ENCODE data around the gene FOXA3. TPM values are rescaled to one million over a fixed set of nuclear protein-coding genes. Genes with fewer than 3 reads are reported as not detected.

FOXA3 gene
- total RNA-seq, 4 donors from 2014 or later = not detected

DNA sequence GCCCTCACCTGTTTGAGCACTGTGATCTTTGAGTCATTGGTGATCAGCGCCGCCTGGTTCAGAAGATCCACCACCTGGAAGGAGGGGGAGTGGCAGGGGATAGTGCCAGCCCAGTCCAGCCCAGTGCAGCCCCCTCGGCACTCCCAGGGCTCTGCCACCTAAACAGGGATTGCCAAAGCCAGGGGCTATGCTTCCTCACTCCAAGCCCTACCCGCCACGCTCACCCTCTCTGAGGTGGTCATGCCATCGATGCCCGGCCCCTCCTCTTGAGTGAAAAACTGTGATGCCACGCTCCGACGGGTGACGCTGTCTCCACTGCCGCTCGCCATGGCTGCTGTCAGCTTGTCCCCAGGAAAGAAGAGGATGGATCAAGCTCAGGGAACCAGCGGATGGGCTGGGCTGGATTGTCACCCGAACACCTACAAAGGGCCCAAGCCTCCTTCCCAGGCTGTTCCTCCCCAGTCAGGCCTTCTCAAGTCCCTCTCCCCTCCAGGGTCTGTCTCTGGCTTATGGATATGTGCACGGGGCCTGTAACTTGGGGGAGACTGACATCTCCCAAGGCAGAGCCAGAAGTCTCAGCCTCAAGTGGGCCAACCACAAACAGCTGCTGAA is 9.9 kb upstream of the FOXA3 start:
- no peaks in the 10 kb centered on the region for H3K9me3 ChIP-seq
- whole genome bisulfite sequencing = 92% methylated on average over 9 of the region's 16 CpGs
- no peaks in the 10 kb centered on the region for H3K4me1 ChIP-seq
- H3K4me3 ChIP-seq = no peak overlapping the region
- intact Hi-C loops (cut with DNase I) = no loop called here
- TF ChIP-seq POLR2AphosphoS5 (IDR thresholded peaks at IDR 0.05) (no peak), EP300 (IDR thresholded peaks at IDR 0.05) (no peak), POLR2A (IDR thresholded peaks at IDR 0.05; ENCODE audit: low read depth) (no peak)
- TF ChIP-seq, protein P1, sequence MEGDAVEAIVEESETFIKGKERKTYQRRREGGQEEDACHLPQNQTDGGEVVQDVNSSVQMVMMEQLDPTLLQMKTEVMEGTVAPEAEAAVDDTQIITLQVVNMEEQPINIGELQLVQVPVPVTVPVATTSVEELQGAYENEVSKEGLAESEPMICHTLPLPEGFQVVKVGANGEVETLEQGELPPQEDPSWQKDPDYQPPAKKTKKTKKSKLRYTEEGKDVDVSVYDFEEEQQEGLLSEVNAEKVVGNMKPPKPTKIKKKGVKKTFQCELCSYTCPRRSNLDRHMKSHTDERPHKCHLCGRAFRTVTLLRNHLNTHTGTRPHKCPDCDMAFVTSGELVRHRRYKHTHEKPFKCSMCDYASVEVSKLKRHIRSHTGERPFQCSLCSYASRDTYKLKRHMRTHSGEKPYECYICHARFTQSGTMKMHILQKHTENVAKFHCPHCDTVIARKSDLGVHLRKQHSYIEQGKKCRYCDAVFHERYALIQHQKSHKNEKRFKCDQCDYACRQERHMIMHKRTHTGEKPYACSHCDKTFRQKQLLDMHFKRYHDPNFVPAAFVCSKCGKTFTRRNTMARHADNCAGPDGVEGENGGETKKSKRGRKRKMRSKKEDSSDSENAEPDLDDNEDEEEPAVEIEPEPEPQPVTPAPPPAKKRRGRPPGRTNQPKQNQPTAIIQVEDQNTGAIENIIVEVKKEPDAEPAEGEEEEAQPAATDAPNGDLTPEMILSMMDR (IDR thresholded peaks at IDR 0.05) = no peak
- no peak overlapping the region for H3K27ac ChIP-seq (replicated peaks in 1 of 4)
- H3K27me3 ChIP-seq = no peaks in the 10 kb centered on the region
- DNase-seq (ENCODE audit: extremely low spot score) = no peak
- peaks cover 40 to 93% (median 80%) of the 10 kb centered on the region in 4 donors for H3K36me3 ChIP-seq

DNA sequence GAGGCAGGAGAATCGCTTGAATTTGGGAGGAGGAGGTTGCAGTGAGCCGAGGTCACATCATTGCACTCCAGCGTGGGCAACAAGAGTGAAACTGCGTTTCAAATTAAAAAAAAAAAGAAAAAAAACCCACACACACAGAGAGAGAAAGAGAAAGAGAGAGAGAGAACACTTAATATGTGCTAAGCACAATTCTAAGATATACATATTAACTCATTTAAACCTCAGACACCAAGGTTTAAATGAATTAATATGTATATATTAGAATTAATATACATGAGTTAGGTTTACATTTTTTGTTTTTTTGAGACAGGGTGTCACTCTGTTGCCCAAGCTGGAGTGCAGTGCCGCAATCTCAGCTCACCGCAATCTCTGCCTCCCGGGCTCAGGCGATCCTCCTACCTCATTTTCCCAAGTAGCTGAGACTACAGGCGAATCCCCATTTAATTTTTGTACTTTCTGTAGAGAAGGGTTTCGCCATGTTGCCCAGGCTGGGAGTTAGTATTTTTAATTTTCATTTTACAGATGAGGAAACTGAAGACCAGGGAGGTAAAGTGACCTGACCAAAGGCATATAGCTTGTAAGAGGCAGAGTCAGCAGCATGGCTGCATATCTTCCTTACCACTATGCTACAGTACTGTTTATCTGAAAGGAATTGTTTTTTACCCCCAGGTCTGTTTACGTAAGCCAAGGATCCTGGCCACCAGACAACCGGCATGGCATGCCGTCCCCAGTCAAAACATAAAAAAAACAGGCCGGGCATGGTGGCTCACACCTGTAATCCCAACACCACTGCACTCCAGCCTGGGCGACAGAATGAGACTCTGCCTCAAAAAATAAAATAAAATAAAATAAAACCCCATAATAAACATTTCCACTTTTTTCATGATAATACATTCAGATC is 3.5 kb upstream of the FOXA3 start:
- peaks cover 24 to 36% (median 33%) of the 10 kb centered on the region in 4 donors for H3K4me1 ChIP-seq
- 92% methylated on average over 15 of the region's 15 CpGs for WGBS
- no peak overlapping the region for H3K4me3 ChIP-seq
- intact Hi-C loops (cut with DNase I) = loop anchor here (10.0 kb wide), 1 partner anchor 154 kb away; no protein-coding TSS in a partner anchor
- peaks cover 10 to 23% (median 16%) of the 10 kb centered on the region in 4 donors for H3K27me3 ChIP-seq
- H3K27ac ChIP-seq (replicated peaks in 1 of 4) = no peak overlapping the region
- H3K9me3 ChIP-seq = no peaks in the 10 kb centered on the region
- DNase-seq (ENCODE audit: extremely low spot score) = no peak
- peaks cover 5 to 45% (median 32%) of the 10 kb centered on the region in 4 donors for H3K36me3 ChIP-seq
- TF ChIP-seq POLR2A (IDR thresholded peaks at IDR 0.05; ENCODE audit: low read depth) (no peak), EP300 (IDR thresholded peaks at IDR 0.05) (no peak), POLR2AphosphoS5 (IDR thresholded peaks at IDR 0.05) (no peak)
- TF ChIP-seq, protein P1 (IDR thresholded peaks at IDR 0.05) = no peak

DNA sequence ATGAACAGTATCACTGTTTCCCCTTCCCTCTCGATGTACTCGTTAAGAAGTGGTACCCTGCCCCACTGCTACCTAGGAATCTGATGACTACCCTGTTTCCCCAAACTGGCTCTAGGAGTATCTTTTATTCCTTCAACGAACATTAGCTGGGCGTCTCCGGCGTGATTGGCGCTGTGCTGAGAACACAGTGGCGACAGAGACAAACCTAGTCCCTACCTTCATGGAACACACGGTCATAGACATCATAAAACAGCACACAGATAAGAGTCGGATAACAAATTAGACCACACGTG is 1.9 kb upstream of the FOXA3 start:
- DNase-seq (ENCODE audit: extremely low spot score) = no peak
- Histone ChIP-seq H3K36me3 (peaks cover 5 to 32% (median 22%) of the 10 kb centered on the region in 4 donors), H3K4me1 (peaks cover 24 to 36% (median 33%) of the 10 kb centered on the region in 4 donors), H3K27me3 (peaks cover 10 to 31% (median 16%) of the 10 kb centered on the region in 4 donors), H3K27ac (replicated peaks in 1 of 4) (peak overlapping the region; percentile 94 to 97 (median 96)), H3K4me3 (peak overlapping the region; percentile 94 to 100 (median 98)), H3K9me3 (no peaks in the 10 kb centered on the region)
- under 1% methylated on average over 11 of the region's 11 CpGs for WGBS
- TF ChIP-seq POLR2AphosphoS5 (IDR thresholded peaks at IDR 0.05) (no peak), EP300 (IDR thresholded peaks at IDR 0.05) (no peak), POLR2A (IDR thresholded peaks at IDR 0.05; ENCODE audit: low read depth) (no peak)
- TF ChIP-seq, protein P1 (IDR thresholded peaks at IDR 0.05) = no peak
- intact Hi-C loops (cut with DNase I) = loop anchor here (2.0 to 10.0 kb wide), 2 partner anchors 25 to 153 kb away; partner anchors contain the start of gene IRF2BP1

DNA sequence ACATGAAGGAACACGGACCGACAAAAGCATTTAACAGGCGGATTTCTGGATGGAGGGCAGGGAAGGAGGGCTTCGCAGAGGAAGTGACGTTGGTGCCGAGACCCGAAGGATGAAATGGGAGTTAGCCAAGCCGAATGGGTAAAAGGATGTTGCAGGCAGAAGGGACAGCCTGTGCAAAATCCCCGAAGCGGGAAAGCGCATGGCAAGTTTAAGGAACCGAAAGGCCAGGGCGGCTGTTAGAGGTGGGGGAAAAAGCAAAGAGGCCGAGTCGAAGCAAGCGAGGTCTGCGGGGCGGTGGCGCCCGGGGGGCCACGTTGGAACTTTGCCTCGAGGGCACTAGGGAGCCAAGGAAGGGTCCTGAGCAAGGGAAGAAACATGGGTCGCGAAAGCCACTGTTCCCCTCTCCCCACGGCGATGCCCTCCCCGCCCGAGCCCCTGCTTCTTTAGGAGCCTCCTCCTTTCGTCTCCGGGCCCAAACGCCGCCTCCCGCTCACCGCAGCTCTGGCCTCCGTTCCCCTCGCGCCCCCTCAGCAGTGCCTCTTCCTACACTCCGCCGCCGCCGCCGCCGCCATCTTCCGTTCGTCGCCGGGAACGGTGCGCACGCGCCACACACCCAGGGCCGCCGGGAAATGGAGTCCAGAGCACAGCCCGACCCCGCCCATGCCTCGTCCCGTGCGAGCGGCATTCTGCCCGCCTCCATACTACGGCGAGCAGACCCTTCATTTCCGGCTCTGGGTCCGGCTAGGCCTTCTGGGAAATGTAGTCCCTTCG is 1.4 kb upstream of the FOXA3 start, which contains the start of gene SYMPK:
TSS of gene SYMPK (minus strand) at position 584 of the 771 bp plus-strand sequence. CDS start 8,652 bp downstream, outside the sequence.
- Histone ChIP-seq H3K4me3 (peak within 1 kb of the TSS; percentile 94 to 100 (median 98)), H3K27ac (replicated peaks in 1 of 4) (peak within 1 kb of the TSS; percentile 94 to 97 (median 96)), H3K36me3 (peaks cover 5 to 31% (median 22%) of the 10 kb centered on the region in 4 donors), H3K4me1 (peaks cover 24 to 36% (median 33%) of the 10 kb centered on the region in 4 donors), H3K9me3 (no peaks in the 10 kb centered on the region), H3K27me3 (peaks cover 10 to 31% (median 16%) of the 10 kb centered on the region in 4 donors)
- TF ChIP-seq EP300 (IDR thresholded peaks at IDR 0.05) (no peak), POLR2A (IDR thresholded peaks at IDR 0.05; ENCODE audit: low read depth) (peak; percentile 36), POLR2AphosphoS5 (IDR thresholded peaks at IDR 0.05) (peak; percentile 87 to 97)
- TF ChIP-seq, protein P1 (IDR thresholded peaks at IDR 0.05) = no peak
- whole genome bisulfite sequencing = 0% methylated on average over 55 of the region's 65 CpGs
- intact Hi-C loops (cut with DNase I) = loop anchor here (2.0 to 10.0 kb wide), 2 partner anchors 24 to 152 kb away; partner anchors contain the start of gene IRF2BP1
- DNase-seq (ENCODE audit: extremely low spot score) = peak; percentile 99
